Eye (tissue), 1 donor: ENCODE results near the gene HOXD3.

Experiments
- DNase-seq: peaks from one replicate; pipeline ENCODE4 v3.0.0-alpha.2; 2015

Gene HOXD3

GRCh38 chr2:176165370-176166050 lies 8.4 kb downstream of the HOXD3 start:
- DNase-seq: peak; percentile 13

GRCh38 chr2:176166272-176166671 lies 9.2 kb downstream of the HOXD3 start:
- peak; percentile 13 for DNase-seq

- DNase-seq: no peak
Observed at GRCh38 chr2:176167398-176167797, 10.3 kb downstream of the HOXD3 start.

- no peak for DNase-seq
Observed at GRCh38 chr2:176169181-176169580, 12.1 kb downstream of the HOXD3 start.

DNA sequence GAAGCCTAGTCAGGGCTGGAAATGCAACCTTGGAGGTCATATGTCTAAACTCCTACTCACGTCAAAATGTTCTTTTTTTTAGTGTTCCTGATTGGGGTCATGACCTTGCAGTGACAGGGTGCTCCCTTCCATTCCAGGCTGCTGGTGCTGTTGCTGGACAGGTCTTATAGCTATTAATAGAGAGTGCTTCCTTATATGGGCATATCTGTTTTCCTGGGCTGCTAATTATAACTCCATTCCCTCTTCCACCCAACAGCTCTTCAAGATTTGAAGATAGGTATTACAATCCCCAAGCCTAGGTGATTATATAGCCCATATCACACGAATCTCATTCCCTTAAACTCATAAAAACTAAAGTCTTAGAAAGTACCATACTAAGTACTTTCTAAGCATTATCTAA lies 12.6 kb downstream of the HOXD3 start:
- DNase-seq: no peak

- no peak for DNase-seq
Observed at GRCh38 chr2:176170602-176171305, 13.6 kb downstream of the HOXD3 start.

GRCh38 chr2:176171351-176172006 lies 14.4 kb downstream of the HOXD3 start:
- peak; percentile 72 for DNase-seq

DNA sequence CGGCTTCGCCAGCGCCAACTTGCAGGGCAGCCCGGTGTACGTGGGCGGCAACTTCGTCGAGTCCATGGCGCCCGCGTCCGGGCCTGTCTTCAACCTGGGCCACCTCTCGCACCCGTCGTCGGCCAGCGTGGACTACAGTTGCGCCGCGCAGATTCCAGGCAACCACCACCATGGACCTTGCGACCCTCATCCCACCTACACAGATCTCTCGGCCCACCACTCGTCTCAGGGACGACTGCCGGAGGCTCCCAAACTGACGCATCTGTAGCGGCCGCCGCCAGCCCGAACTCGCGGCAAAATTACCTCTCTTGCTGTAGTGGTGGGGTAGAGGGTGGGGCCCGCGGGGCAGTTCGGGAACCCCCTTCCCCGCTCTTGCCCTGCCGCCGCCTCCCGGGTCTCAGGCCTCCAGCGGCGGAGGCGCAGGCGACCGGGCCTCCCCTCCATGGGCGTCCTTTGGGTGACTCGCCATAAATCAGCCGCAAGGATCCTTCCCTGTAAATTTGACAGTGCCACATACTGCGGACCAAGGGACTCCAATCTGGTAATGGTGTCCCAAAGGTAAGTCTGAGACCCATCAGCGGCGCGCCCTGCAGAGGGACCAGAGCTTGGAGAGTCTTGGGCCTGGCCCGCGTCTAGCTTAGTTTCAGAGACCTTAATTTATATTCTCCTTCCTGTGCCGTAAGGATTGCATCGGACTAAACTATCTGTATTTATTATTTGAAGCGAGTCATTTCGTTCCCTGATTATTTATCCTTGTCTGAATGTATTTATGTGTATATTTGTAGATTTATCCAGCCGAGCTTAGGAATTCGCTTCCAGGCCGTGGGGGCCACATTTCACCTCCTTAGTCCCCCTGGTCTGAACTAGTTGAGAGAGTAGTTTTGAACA lies 15.1 kb downstream of the HOXD3 start:
- DNase-seq: peak; percentile 63

- peak; percentile 69 for DNase-seq
Observed at GRCh38 chr2:176172895-176173566, 15.9 kb downstream of the HOXD3 start.

- peak; percentile 59 for DNase-seq
Observed at GRCh38 chr2:176173567-176174381, 16.7 kb downstream of the HOXD3 start.

- peak; percentile 77 for DNase-seq
Observed at GRCh38 chr2:176174382-176174823, 17.3 kb downstream of the HOXD3 start.

DNA sequence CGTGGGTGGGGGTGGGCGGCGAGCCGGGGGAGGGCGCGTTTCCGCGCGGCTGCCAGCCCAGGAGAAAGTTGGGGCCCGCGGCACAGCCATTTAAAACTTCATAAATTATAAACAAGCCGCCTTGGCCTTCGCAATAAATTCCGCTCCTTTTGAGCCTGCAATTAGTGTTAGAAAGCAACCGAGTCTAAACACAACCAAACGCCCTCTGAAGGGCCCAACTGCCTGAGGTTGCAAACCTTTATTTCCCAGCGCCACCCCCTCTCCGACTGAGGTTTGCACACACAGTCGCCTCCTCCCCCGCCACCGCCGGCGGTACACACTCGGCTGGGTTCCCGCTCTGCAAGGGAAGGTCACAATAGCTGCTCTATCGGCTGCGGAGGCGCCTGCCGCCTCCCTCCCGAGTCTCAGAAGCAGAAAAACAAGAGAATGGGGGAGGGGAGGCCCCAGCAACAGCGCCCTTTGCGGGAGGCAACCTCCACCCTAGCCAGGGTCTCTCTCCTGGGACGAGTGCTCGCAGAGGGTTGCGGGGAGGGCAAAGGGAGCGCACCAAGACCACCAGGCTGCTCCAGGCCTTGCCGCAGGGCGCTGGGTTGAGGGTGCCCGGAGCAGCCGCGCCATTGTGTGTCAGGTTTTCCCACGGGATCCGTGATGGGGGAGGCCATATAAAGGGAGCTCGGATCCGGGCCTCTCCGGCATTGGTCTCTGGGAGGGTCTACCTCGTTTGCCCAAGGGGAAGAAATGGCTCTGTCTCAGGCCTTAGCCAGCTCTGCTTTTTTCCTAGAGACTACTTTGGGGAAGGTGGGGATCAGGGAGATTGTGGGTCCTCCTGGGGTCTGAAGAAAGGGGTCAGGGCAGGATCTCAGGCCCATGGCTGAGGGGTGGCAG lies 18.0 kb downstream of the HOXD3 start:
- DNase-seq: peak; percentile 83

DNA sequence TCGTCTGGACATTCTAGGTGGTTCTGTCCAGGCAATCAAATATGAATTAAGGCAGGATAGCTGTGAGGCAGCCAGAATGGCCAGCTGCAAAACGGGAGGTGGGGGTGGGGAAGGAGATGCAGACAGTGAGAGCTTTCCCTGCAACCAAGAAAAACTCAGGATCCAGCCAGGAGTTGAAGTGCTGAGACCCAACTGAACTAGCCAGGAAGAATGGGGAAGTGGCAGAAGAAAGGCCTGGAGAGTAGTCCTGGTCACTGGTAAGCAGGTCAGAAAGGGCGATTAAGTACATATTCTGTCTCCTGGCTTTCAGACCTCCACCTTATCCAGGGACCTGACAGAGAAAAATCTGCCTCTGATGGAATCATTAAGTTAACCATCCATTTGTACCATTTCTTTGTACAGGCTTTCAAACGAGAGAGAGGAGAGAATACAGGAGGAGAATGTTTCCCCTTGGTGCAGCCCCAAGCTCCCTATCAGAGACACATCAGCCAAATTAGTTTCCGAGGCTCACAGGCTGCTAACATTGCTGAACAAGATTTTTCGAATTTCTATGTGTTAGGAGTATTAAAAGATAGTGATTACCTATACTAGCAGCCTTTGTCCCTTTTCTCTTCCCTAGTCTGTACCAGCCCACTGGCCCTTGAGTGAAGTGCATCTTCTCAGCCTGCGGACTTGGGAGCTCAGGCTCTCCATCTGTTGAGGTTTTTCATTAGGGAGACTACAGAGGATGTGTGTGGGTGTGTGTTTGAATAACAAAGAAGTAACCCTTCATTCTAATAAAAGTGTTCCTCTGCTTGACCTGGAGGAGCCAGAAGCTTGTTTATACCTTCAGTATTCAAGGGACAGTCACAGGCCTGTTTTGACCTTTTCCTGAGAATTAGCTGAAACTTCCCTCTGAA lies 18.9 kb downstream of the HOXD3 start:
- no peak for DNase-seq

- no peak for DNase-seq
Observed at GRCh38 chr2:176177580-176178037, 20.5 kb downstream of the HOXD3 start.

GRCh38 chr2:176178038-176178756 lies 21.1 kb downstream of the HOXD3 start:
- peak; percentile 64 for DNase-seq

- no peak for DNase-seq
Observed at GRCh38 chr2:176178757-176179295, 21.7 kb downstream of the HOXD3 start.

GRCh38 chr2:176181551-176181950 lies 24.4 kb downstream of the HOXD3 start:
- no peak for DNase-seq

GRCh38 chr2:176182671-176183070 lies 25.6 kb downstream of the HOXD3 start:
- DNase-seq: no peak
